Esophagus squamous epithelium (tissue), 5 donors: Measurements from ENCODE around the gene NTSR2. TPM values are rescaled to one million over a fixed set of nuclear protein-coding genes. Genes with fewer than 3 reads are reported as not detected.

ENCODE experiments used
- DNase-seq: peaks from one replicate; lab custom pipeline; 2025; lab: John Stamatoyannopoulos, UW
- H3K27ac ChIP-seq, 4 donors: fragments of 200-600 bp; sonication (generic); one replicate each; pipeline ENCODE4 v1.5.1; 2016 to 2019; ENCODE audit warnings: mild to moderate bottlenecking in 1 of 4
- H3K27me3 ChIP-seq, 4 donors: fragments of 200-600 bp; sonication (generic); 1 replicate in 3 of 4; 2 replicates in 1 of 4; pipeline versions ENCODE4 v1.5.1 to v1.6.0; 2017 to 2021; ENCODE audit warnings: antibody characterized with exemption in 1 of 4
- H3K36me3 ChIP-seq, 3 donors: fragments of 200-600 bp; sonication (generic); one replicate each; pipeline ENCODE4 v1.5.1; 2016 to 2019
- H3K4me1 ChIP-seq, 3 donors: fragments of 200-600 bp; sonication (generic); one replicate each; pipeline ENCODE4 v1.5.1; 2017 to 2019
- H3K4me3 ChIP-seq, 4 donors: fragments of 200-600 bp; sonication (generic); 1 replicate in 3 of 4; 2 replicates in 1 of 4; pipeline ENCODE4 v1.5.1; 2016 to 2019; ENCODE audit warnings: mild to moderate bottlenecking in 2 of 4, moderate library complexity in 1 of 4
- H3K9me3 ChIP-seq, 3 donors: fragments of 200-600 bp; sonication (generic); one replicate each; pipeline ENCODE4 v1.5.1; 2016 to 2019
- POLR2A ChIP-seq, 4 donors: fragments of 450-650 bp; IDR thresholded peaks; one replicate each; pipeline ENCODE4 v1.6.1; 2017; ENCODE audit warnings: antibody characterized with exemption in 4 of 4, mild to moderate bottlenecking in 4 of 4, moderate library complexity in 3 of 4
- WGBS, 2 donors: methylation state at CpG; one replicate each; pipeline ENCODE4 v1.1.5; 2018; 5-methylcytosine and 5-hydroxymethylcytosine counted together
- intact Hi-C: fragments of 100-400 bp; cut with DNase I; formaldehyde crosslinking; loops from one replicate; pipeline ENCODE4 v1.15.0; 2022
- total RNA-seq, 4 donors: library from RNA; depleted of rRNA; stranded (reverse); fragments of >200 nt; gene quantifications; one replicate each; pipeline ENCODE4 v1.1.0, GENCODE V29; 2016
- TF ChIP-seq, protein P1 (sequence below), 6 experiments: fragments of 450-650 bp in 4 of 6; fragments of 200-600 bp in 2 of 6; sonication (generic) in 2 of 6; IDR thresholded peaks; one replicate each; pipeline ENCODE4 v1.5.1; 2016 to 2019; ENCODE audit warnings: antibody characterized with exemption in 6 of 6, mild to moderate bottlenecking in 4 of 6, moderate library complexity in 4 of 6
- donor health status: DM: yes; HTN: yes; CAD: no.

The NTSR2 gene
- total RNA-seq, 4 donors from 2014 or later, result not detected

DNA sequence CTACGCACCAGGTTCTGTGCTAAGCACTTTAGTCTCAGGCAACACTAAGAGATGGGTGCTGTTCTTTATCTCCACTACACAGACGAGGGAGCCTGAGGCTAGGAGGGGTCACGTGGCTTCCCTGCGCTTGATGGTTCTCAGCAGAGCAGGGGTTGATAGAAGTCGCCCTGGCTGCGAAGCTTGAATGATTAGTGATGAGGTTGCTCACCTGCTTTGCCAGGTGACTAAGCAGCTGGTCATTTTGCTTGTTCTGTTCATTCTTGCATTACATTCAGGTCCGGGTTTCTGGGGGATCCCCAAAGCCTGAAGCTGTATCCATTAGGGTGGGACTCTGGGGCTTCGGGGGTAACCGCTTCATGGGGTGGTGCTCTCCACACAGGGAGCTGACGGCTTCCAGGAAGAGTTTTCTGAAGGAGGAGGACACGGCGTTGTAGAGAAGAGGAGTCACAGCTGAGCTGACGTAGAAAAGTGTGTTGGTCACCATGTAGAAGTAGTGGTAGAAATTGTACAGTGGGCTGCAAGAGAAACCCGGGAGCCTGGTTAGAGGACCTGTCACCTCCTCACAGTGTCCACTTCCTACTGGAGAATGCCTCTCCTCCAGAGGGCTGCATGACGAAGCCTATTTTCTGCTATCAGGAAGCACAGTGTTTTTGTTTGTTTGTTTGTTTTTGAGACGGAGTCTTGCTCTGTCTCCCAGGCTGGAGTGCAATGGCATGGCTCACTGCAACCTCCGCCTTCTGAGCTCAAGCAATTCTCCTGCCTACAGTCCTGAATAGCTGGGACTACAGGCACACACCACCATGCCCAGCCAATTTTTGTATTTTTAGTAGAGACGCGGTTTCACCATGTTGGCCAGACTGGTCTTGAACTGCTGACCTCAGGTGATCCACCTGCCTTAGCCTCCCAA, 11.5 kb downstream of the NTSR2 start:
- TF ChIP-seq, protein P1, sequence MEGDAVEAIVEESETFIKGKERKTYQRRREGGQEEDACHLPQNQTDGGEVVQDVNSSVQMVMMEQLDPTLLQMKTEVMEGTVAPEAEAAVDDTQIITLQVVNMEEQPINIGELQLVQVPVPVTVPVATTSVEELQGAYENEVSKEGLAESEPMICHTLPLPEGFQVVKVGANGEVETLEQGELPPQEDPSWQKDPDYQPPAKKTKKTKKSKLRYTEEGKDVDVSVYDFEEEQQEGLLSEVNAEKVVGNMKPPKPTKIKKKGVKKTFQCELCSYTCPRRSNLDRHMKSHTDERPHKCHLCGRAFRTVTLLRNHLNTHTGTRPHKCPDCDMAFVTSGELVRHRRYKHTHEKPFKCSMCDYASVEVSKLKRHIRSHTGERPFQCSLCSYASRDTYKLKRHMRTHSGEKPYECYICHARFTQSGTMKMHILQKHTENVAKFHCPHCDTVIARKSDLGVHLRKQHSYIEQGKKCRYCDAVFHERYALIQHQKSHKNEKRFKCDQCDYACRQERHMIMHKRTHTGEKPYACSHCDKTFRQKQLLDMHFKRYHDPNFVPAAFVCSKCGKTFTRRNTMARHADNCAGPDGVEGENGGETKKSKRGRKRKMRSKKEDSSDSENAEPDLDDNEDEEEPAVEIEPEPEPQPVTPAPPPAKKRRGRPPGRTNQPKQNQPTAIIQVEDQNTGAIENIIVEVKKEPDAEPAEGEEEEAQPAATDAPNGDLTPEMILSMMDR (IDR thresholded peaks at IDR 0.05), result no peak
- no peak for TF ChIP-seq POLR2A (IDR thresholded peaks at IDR 0.05)
- no peak overlapping the region for H3K27ac ChIP-seq
- 44 to 57% methylated on average over 16 to 18 of the region's 19 CpGs for WGBS, 2 donors
- no peak for DNase-seq
- no peak overlapping the region for H3K4me3 ChIP-seq
- intact Hi-C loops, result no loop called here
- no peaks in the 10 kb centered on the region for H3K36me3 ChIP-seq
- peaks cover 0 to 6% (median 0%) of the 10 kb centered on the region in 3 donors for H3K4me1 ChIP-seq
- H3K9me3 ChIP-seq, result no peaks in the 10 kb centered on the region
- peaks cover 0 to 58% (median 0%) of the 10 kb centered on the region in 4 donors for H3K27me3 ChIP-seq

DNA sequence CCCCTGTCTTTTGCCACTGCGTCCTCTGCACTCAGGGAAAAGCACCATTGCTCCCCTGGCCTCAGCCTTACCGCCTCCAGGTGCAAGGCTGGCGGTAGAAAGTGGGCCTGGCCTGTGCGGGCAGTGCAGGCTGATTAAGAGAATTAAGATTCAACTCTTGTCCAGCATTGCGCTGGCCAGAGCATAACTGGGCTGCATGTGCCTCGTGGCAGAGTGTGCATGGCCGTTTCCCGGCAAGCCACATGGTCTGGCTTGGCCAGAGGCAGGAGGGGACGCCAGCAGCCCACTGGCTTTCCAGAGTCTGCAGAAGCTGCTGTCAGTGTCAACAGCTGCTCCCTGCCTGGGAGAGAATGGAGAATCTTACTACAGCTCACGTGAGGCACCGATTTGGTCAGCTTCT, 12.3 kb downstream of the NTSR2 start:
- no peaks in the 10 kb centered on the region for H3K36me3 ChIP-seq
- intact Hi-C loops, result no loop called here
- H3K4me1 ChIP-seq, result peaks cover 0 to 6% (median 0%) of the 10 kb centered on the region in 3 donors
- no peaks in the 10 kb centered on the region for H3K9me3 ChIP-seq
- TF ChIP-seq POLR2A (IDR thresholded peaks at IDR 0.05), result no peak
- TF ChIP-seq, protein P1 (IDR thresholded peaks at IDR 0.05), result no peak
- no peak overlapping the region for H3K27ac ChIP-seq
- no peak overlapping the region for H3K4me3 ChIP-seq
- DNase-seq, result no peak
- WGBS, 2 donors, result 63 to 70% methylated on average over 3 to 6 of the region's 11 CpGs
- peaks cover 0 to 54% (median 0%) of the 10 kb centered on the region in 4 donors for H3K27me3 ChIP-seq

DNA sequence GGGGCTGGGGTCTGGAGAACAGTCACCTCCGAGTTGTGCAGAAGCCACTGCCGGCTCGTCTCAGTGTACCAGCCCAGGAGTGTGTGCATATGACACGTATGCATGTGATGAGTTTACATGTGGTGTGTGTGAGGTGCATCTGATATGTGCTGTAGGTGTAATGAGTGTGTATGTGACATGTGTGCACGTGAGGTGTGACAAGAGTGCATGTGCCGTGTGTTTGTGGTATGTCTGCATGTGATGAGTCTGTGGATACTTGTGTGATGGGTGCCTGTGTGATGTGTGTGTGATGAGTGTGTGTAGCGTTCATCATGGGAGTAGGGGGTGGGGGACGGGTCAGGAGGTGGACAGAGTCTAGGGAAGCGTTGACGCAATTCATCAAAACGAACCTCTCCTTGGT, 12.8 kb downstream of the NTSR2 start:
- 80 to 84% methylated on average over 7 to 10 of the region's 11 CpGs for WGBS, 2 donors
- TF ChIP-seq, protein P1 (IDR thresholded peaks at IDR 0.05), result no peak
- no peak for TF ChIP-seq POLR2A (IDR thresholded peaks at IDR 0.05)
- Histone ChIP-seq H3K9me3 (no peaks in the 10 kb centered on the region), H3K27me3 (peaks cover 0 to 53% (median 0%) of the 10 kb centered on the region in 4 donors), H3K36me3 (no peaks in the 10 kb centered on the region), H3K4me3 (no peak overlapping the region), H3K27ac (no peak overlapping the region), H3K4me1 (peaks cover 0 to 6% (median 0%) of the 10 kb centered on the region in 3 donors)
- no peak for DNase-seq
- intact Hi-C loops, result no loop called here

DNA sequence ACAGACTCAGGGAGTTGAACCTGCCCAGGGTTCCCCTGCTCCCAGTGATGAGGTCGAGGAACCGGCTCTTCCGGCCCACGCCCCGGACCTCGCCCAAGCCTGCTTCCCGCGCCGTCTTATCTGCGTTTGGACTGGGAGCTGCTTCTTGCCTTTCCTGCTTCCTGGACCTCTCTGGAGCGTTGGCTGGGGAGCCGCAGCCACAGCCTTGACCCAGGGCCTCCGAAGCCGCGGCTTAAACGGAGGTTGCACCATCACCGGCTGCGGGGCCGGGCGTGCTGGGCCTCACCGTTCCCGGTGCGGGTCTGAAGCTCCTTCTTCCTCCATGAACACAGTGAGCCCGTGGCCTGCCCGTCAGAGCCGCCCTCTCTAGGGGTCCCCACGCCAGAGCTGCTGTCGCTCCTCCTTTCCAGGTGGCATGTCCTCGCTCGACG, 13.3 kb downstream of the NTSR2 start:
- Histone ChIP-seq H3K4me1 (peaks cover 0 to 6% (median 0%) of the 10 kb centered on the region in 3 donors), H3K27ac (no peak overlapping the region), H3K27me3 (peaks cover 0 to 48% (median 0%) of the 10 kb centered on the region in 4 donors), H3K36me3 (no peaks in the 10 kb centered on the region), H3K9me3 (no peaks in the 10 kb centered on the region), H3K4me3 (no peak overlapping the region)
- no peak for DNase-seq
- 51 to 75% methylated on average over 10 to 23 of the region's 31 CpGs for WGBS, 2 donors
- intact Hi-C loops, result no loop called here
- no peak for TF ChIP-seq POLR2A (IDR thresholded peaks at IDR 0.05)
- TF ChIP-seq, protein P1 (IDR thresholded peaks at IDR 0.05), result no peak

DNA sequence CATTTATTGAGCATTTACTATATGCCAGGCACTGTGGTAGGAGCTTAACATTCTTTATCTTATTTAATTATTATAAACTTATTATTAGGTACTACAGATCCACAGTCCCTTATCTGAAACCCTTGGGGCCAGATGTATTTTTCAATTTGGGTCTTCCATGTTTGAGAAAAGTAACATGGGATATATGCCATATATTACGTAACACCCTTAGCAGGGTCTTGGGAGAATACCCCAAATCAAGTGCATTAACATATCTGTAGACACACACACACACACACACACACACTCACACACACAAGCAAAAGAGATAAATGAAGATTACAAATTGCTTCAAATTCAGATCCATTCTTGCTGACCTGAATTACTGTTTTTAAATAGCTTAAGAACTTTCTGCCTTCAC, 13.7 kb downstream of the NTSR2 start:
- Histone ChIP-seq H3K27ac (no peak overlapping the region), H3K36me3 (no peaks in the 10 kb centered on the region), H3K4me3 (no peak overlapping the region), H3K4me1 (peaks cover 0 to 6% (median 0%) of the 10 kb centered on the region in 3 donors), H3K27me3 (peaks cover 0 to 45% (median 0%) of the 10 kb centered on the region in 4 donors), H3K9me3 (no peaks in the 10 kb centered on the region)
- TF ChIP-seq, protein P1 (IDR thresholded peaks at IDR 0.05), result no peak
- no peak for TF ChIP-seq POLR2A (IDR thresholded peaks at IDR 0.05)
- intact Hi-C loops, result no loop called here
- no peak for DNase-seq
- WGBS, 2 donors, result 80 to 96% methylated on average over 1 of the region's 1 CpG
